HEK293 (cell line): ENCODE data around the gene ZNF70.

Experiments used
- CTCF ChIA-PET: fragments of 350-600 bp; formaldehyde crosslinking; extraction: SDS; loops from one replicate; lab custom pipeline; 2021; ENCODE audit warnings: antibody characterized with exemption; lab: Yijun Ruan, JAX
- POLR2A ChIA-PET: fragments of 300-600 bp; formaldehyde crosslinking; extraction: SDS; loops from one replicate; lab custom pipeline; 2020; ENCODE audit warnings: antibody characterized with exemption, inconsistent platforms; lab: Yijun Ruan, JAX
- H3K27ac ChIP-seq: fragments of 200-500 bp; sonication (Bioruptor generic); 2 replicates; pipeline ENCODE4 v1.5.1; 2014; ENCODE audit warnings: low read depth, low read length, control low read depth, inconsistent platforms; ENCODE audit errors: extremely low read depth
- H3K36me3 ChIP-seq, 2 experiments: fragments of 200-500 bp in 1 of 2; sonication (Bioruptor generic) in 1 of 2; 1 replicate in 1 of 2; 2 replicates in 1 of 2; pipeline ENCODE4 v1.5.1; 2014 to 2017; ENCODE audit warnings: inconsistent platforms in 2 of 2, low read length in 2 of 2; ENCODE audit not compliant: control insufficient read depth in 2 of 2, insufficient read depth in 1 of 2
- H3K4me1 ChIP-seq: fragments of 200-500 bp; sonication (Bioruptor generic); 2 replicates; pipeline ENCODE4 v1.5.1; 2014; ENCODE audit warnings: mild to moderate bottlenecking, low read length, inconsistent platforms; ENCODE audit not compliant: control insufficient read depth, insufficient read depth
- H3K4me3 ChIP-seq: 2 replicates; pipeline ENCODE4 v1.5.1; 2011; ENCODE audit warnings: low read depth, mild to moderate bottlenecking, control low read depth, low read length, moderate library complexity
- H3K9me3 ChIP-seq: fragments of 200-500 bp; sonication (Bioruptor generic); 2 replicates; pipeline ENCODE4 v1.5.1; 2014; ENCODE audit warnings: low read depth, low read length, inconsistent platforms; ENCODE audit not compliant: control insufficient read depth, insufficient read depth
- BCL11A ChIP-seq: fragments of 450-650 bp; formaldehyde crosslinking; IDR thresholded peaks from 2 replicates; pipeline ENCODE4 v1.5.1; 2016; ENCODE audit warnings: low read depth, missing biosample characterization, missing genetic modification characterization
- FEZF1 ChIP-seq: fragments of 450-650 bp; formaldehyde crosslinking; IDR thresholded peaks from 2 replicates; pipeline ENCODE4 v1.5.1; 2016; ENCODE audit warnings: missing biosample characterization, missing genetic modification characterization
- KLF1 ChIP-seq: fragments of 450-650 bp; formaldehyde crosslinking; IDR thresholded peaks from 2 replicates; pipeline ENCODE4 v1.5.1; 2016; ENCODE audit warnings: missing biosample characterization, missing genetic modification characterization
- KLF10 ChIP-seq: fragments of 450-650 bp; IDR thresholded peaks from 2 replicates; pipeline ENCODE4 v1.5.1; 2018; ENCODE audit warnings: missing biosample characterization, mild to moderate bottlenecking, missing genetic modification characterization
- KLF16 ChIP-seq: fragments of 450-650 bp; formaldehyde crosslinking; IDR thresholded peaks from 2 replicates; pipeline ENCODE4 v1.5.1; 2017; ENCODE audit warnings: missing biosample characterization, missing genetic modification characterization
- REPIN1 ChIP-seq: fragments of 450-650 bp; formaldehyde crosslinking; IDR thresholded peaks from 2 replicates; pipeline ENCODE4 v1.5.1; 2017; ENCODE audit warnings: missing biosample characterization, missing genetic modification characterization, low read depth
- ZBTB21 ChIP-seq: fragments of 450-650 bp; formaldehyde crosslinking; IDR thresholded peaks from 2 replicates; pipeline ENCODE4 v1.5.1; 2017; ENCODE audit warnings: missing biosample characterization, missing genetic modification characterization
- ZNF184 ChIP-seq: fragments of 450-650 bp; IDR thresholded peaks from 2 replicates; pipeline ENCODE4 v1.5.1; 2018; ENCODE audit warnings: missing biosample characterization, mild to moderate bottlenecking, missing genetic modification characterization
- ZNF202 ChIP-seq: fragments of 450-650 bp; formaldehyde crosslinking; IDR thresholded peaks from 2 replicates; pipeline ENCODE4 v1.5.1; 2016; ENCODE audit warnings: missing biosample characterization, missing genetic modification characterization, borderline replicate concordance
- ZNF214 ChIP-seq: fragments of 450-650 bp; formaldehyde crosslinking; IDR thresholded peaks from 2 replicates; pipeline ENCODE4 v1.5.1; 2017; ENCODE audit warnings: missing biosample characterization, mild to moderate bottlenecking, missing genetic modification characterization, borderline replicate concordance
- ZNF366 ChIP-seq: fragments of 450-650 bp; formaldehyde crosslinking; conservative IDR thresholded peaks from 2 replicates; pipeline ENCODE4 v1.5.1; 2016; ENCODE audit warnings: missing biosample characterization, missing genetic modification characterization
- ZNF426 ChIP-seq: fragments of 450-650 bp; formaldehyde crosslinking; IDR thresholded peaks from 2 replicates; pipeline ENCODE4 v1.5.1; 2017; ENCODE audit warnings: missing biosample characterization, missing genetic modification characterization, mild to moderate bottlenecking, inconsistent platforms, moderate library complexity
- ZNF510 ChIP-seq: fragments of 450-650 bp; formaldehyde crosslinking; IDR thresholded peaks from 2 replicates; pipeline ENCODE4 v1.5.1; 2018; ENCODE audit warnings: mild to moderate bottlenecking, missing genetic modification characterization, missing biosample characterization; ENCODE audit not compliant: insufficient replicate concordance
- ZNF548 ChIP-seq: fragments of 450-650 bp; formaldehyde crosslinking; IDR thresholded peaks from 2 replicates; pipeline ENCODE4 v1.5.1; 2016; ENCODE audit warnings: missing biosample characterization, missing genetic modification characterization
- ZNF571 ChIP-seq: fragments of 450-650 bp; formaldehyde crosslinking; IDR thresholded peaks from 2 replicates; pipeline ENCODE4 v1.5.0; 2017; ENCODE audit warnings: missing biosample characterization, missing genetic modification characterization
- ZNF610 ChIP-seq: fragments of 450-650 bp; formaldehyde crosslinking; IDR thresholded peaks from 2 replicates; pipeline ENCODE4 v1.5.1; 2016; ENCODE audit warnings: missing biosample characterization, missing genetic modification characterization, borderline replicate concordance
- ZNF701 ChIP-seq: fragments of 450-650 bp; formaldehyde crosslinking; IDR thresholded peaks from 2 replicates; pipeline ENCODE4 v1.5.1; 2016; ENCODE audit warnings: missing biosample characterization, missing genetic modification characterization
- ZNF707 ChIP-seq: fragments of 450-650 bp; formaldehyde crosslinking; IDR thresholded peaks from 2 replicates; pipeline ENCODE4 v1.5.1; 2016; ENCODE audit warnings: missing biosample characterization, missing genetic modification characterization
- ZNF785 ChIP-seq: fragments of 450-650 bp; formaldehyde crosslinking; IDR thresholded peaks from 2 replicates; pipeline ENCODE4 v1.5.1; 2016; ENCODE audit warnings: missing biosample characterization, missing genetic modification characterization
- ZNF837 ChIP-seq: fragments of 450-650 bp; formaldehyde crosslinking; IDR thresholded peaks from 2 replicates; pipeline ENCODE4 v1.5.1; 2016; ENCODE audit warnings: missing biosample characterization, missing genetic modification characterization
- TF ChIP-seq, protein P1 (sequence below): fragments of 450-650 bp; formaldehyde crosslinking; IDR thresholded peaks from 2 replicates; pipeline ENCODE4 v1.5.1; 2017; ENCODE audit warnings: missing biosample characterization, missing genetic modification characterization
- TF ChIP-seq, protein P2 (sequence below): fragments of 450-650 bp; formaldehyde crosslinking; IDR thresholded peaks from 2 replicates; pipeline ENCODE4 v1.5.1; 2016; ENCODE audit warnings: missing biosample characterization, missing genetic modification characterization

Gene ZNF70

DNA sequence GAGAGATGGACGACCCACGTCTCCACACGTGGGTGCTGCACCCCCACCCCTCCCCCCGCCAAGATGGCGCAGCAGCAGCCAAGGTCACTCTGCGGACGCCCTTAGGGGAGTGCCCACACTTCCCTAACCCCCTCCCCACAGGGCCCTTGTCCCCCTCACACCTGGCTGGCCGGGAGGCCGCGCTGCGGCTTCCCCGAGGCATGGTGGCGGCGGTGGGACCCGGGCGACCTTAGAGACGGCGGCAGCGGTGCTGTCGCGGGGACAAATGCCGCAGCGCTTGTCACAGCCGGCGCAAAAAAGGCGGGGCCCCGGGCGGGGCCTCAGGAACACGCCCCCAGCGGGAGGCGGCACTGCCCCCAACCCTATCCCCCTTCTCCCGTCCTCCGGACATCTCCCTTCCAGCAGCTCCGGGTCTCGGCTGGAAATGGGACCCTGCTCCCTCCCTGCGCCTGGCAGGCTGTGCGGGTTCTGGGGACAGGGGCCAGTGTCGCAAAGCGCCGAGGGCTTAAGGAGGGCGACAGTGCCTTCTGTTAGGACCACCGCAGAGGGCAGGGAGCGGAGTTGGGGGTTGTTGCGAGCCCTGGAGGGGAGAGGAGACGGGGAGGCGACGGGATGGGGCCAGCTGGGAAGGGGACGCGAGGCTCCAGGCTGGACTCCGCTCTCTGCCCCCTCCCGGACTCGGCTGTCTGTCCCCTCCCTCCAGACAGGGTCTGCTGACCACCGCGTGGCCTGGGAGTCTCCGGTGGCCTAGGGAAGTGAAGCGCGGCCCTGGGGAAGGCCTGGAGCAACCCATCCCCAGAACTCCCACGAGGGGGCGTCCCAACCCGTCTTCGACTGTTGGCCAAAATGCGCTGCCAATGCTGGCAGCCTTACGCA is 17.0 kb upstream of the ZNF70 start, which contains the start of gene CHCHD10 (continued):
- TF ChIP-seq FEZF1 (tag by site-specific recombination) (peak; percentile 15; the same call in 1 of the 2 replicates), ZNF366 (peak; percentile 72), ZNF701 (tag by site-specific recombination) (no peak), ZNF510 (tag by site-specific recombination) (no peak), ZNF426 (tag by site-specific recombination) (no peak), ZNF548 (tag by site-specific recombination) (no peak), ZNF837 (no peak), BCL11A (tag by site-specific recombination) (peak; percentile 41; the same call in 1 of the 2 replicates), ZNF184 (tag by site-specific recombination) (no peak)
- TF ChIP-seq, protein P1, sequence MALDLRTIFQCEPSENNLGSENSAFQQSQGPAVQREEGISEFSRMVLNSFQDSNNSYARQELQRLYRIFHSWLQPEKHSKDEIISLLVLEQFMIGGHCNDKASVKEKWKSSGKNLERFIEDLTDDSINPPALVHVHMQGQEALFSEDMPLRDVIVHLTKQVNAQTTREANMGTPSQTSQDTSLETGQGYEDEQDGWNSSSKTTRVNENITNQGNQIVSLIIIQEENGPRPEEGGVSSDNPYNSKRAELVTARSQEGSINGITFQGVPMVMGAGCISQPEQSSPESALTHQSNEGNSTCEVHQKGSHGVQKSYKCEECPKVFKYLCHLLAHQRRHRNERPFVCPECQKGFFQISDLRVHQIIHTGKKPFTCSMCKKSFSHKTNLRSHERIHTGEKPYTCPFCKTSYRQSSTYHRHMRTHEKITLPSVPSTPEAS (tag by site-specific recombination), result no peak

DNA sequence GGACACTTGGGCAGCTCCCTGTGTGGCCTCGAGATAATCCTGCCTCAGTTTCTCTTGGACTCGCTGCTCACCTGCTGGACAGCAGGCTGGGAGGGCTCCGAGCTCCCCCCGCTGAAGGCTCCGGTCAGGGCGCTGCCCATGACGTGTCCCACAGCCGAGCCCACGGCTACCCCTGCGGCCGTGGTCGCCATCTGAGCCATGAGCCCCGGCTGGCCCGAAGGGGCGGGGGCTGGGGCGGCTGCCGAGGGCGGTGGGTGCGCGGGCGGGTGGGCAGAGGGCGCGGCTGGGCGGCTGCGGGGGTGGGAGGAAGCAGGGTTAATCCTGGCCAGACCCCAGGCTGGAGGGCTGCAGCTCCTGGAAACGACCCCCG is 16.4 kb upstream of the ZNF70 start:
- no peaks in the 10 kb centered on the region for H3K9me3 ChIP-seq
- POLR2A ChIA-PET, result interaction anchor here (0.6 to 1.5 kb wide), 6 partner anchors 9 to 463 kb away, joined by 3 to 7 read pairs (median 6); partner anchors contain the start of gene SLC2A11
- TF ChIP-seq ZNF707 (tag by site-specific recombination) (no peak), ZNF571 (tag by site-specific recombination) (no peak), KLF10 (tag by site-specific recombination) (no peak), ZNF214 (tag by site-specific recombination) (no peak), KLF1 (tag by site-specific recombination) (no peak), REPIN1 (no peak), KLF16 (tag by site-specific recombination) (no peak), ZBTB21 (tag by site-specific recombination) (no peak), ZNF202 (tag by site-specific recombination) (no peak), ZNF610 (no peak), ZNF785 (tag by site-specific recombination) (no peak)
- TF ChIP-seq, protein P2, sequence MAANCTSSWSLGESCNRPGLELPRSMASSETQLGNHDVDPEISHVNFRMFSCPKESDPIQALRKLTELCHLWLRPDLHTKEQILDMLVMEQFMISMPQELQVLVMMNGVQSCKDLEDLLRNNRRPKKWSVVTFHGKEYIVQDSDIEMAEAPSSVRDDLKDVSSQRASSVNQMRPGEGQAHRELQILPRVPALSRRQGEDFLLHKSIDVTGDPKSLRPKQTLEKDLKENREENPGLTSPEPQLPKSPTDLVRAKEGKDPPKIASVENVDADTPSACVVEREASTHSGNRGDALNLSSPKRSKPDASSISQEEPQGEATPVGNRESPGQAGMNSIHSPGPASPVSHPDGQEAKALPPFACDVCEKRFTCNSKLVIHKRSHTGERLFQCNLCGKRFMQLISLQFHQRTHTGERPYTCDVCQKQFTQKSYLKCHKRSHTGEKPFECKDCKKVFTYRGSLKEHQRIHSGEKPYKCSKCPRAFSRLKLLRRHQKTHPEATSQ, result no peak
- TF ChIP-seq, all 188 proteins: peak for 0
- peak overlapping the region; percentile 39; the same call in 1 of the 2 replicates for H3K27ac ChIP-seq
- H3K36me3 ChIP-seq, result peaks cover 0 to 24% of the 10 kb centered on the region in 2 experiments; a peak in 1 of 3 replicates
- CTCF ChIA-PET, result interaction anchor here (0.6 to 3.6 kb wide), 10 partner anchors 8 to 1363 kb away, joined by 3 to 34 read pairs (median 3); partner anchors contain the start of gene SLC2A11
- H3K4me1 ChIP-seq, result peaks cover 1% of the 10 kb centered on the region
- H3K4me3 ChIP-seq, result peak overlapping the region; percentile 68
